ENCODE results near the gene UROC1.

The UROC1 gene

DNA sequence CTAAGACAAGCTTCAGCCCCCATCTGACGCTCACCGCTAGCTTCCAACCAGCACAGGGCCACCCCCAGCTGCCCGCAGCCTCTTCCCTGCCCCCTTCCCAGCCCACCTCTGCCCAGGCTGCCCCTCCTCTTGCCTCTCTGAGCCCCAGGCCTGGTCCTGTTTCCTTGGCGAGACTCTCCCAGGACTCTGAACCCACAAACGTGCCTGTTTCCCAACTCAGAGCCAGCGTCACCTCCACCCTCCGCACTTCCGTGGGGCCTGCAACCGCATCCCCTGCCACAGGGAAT, 76.9 kb downstream of the UROC1 start:
- H4K91ac ChIP-seq (ENCODE audit: low read depth, low read length) = no peak overlapping the region
- H3K4me2 ChIP-seq (ENCODE audit: low read length) = no peak overlapping the region
- H3K4ac ChIP-seq (ENCODE audit: low read depth, low read length) = no peak overlapping the region
- H3K4me3 ChIP-seq (ENCODE audit: low read depth, low read length) = no peak overlapping the region
- no peak overlapping the region for H2AK5ac ChIP-seq (ENCODE audit: low read length)
- H3K9me3 ChIP-seq (ENCODE audit: insufficient read depth, low read depth, low read length) = peaks cover 2% of the 10 kb centered on the region
- H3K36me3 ChIP-seq (ENCODE audit: control insufficient read depth in 1 of 2, insufficient read depth in 2 of 2, low read length in 2 of 2) = peaks cover 5 to 9% of the 10 kb centered on the region in 2 experiments
- no peak overlapping the region for H4K8ac ChIP-seq (ENCODE audit: low read depth, low read length)
- no peak overlapping the region for H3K18ac ChIP-seq (ENCODE audit: low read length)
- no peak overlapping the region for H2BK5ac ChIP-seq (ENCODE audit: low read depth, low read length, poor library complexity)
- no peak overlapping the region for H2BK120ac ChIP-seq (ENCODE audit: insufficient read depth, low read length, poor library complexity)
- no peak for DNase-seq
- no peak overlapping the region for H3K9ac ChIP-seq (ENCODE audit: low read length)
- H2AFZ ChIP-seq (ENCODE audit: insufficient read depth, low read length, poor library complexity) = no peak overlapping the region
- no peak overlapping the region for H3K27ac ChIP-seq (ENCODE audit: low read depth, low read length)
- no peak overlapping the region for H4K12ac ChIP-seq (ENCODE audit: low read depth, low read length)
- H3K14ac ChIP-seq (ENCODE audit: low read length) = no peak overlapping the region
- no CpG with 5 or more reads among the region's 9 CpGs for WGBS (ENCODE audit: extremely low coverage, insufficient coverage, insufficient read length)
- no peaks in the 10 kb centered on the region for H3K4me1 ChIP-seq (ENCODE audit: control insufficient read depth in 1 of 2, insufficient read depth in 2 of 2, low read length in 2 of 2)
- no peaks in the 10 kb centered on the region for H3K79me1 ChIP-seq (ENCODE audit: low read length)
- H3K79me2 ChIP-seq (ENCODE audit: control insufficient read depth, insufficient read depth, low read length, poor library complexity) = no peaks in the 10 kb centered on the region
- H3K23ac ChIP-seq (ENCODE audit: low read length) = no peak overlapping the region
- no peaks in the 10 kb centered on the region for H3K27me3 ChIP-seq (ENCODE audit: insufficient read depth, low read length)
- H2BK12ac ChIP-seq (ENCODE audit: low read length) = no peak overlapping the region

DNA sequence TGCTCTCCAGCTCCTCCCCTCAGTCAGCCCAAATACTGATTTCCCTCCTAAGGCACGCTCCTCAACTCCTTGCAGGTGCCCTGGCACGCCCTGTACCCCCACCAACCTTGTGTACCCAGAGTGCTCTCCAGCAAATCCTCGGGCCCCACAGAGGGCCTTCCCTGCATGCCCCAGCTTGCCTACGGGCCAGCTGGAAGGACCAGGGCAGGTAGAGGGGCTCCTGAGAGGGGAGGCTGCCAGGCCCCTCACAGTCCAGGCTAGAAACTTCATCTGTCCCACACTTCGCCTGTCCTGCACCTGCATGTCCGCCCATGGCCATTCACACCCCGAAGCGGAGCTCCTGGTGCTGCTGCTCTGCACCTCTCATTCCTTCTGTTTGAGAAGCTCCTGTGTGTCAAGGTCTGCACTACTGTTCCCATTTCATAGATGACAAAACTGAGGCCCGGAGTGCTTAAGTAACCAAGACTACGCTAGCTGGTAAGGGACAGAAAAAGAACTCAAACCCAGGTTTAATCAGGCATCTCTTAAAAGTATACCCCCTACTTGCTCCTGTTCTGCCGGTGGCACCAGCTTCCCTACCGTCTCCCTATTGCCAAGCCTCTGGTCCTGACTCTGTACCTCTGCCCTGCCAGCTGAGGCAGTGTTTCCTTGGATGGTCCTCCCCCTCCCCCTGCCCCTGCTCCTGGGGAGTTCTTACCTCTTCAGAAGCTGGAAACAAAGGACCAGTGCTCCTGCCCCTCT, 77.4 kb downstream of the UROC1 start:
- Histone ChIP-seq H2BK120ac (ENCODE audit: insufficient read depth, low read length, poor library complexity) (no peak overlapping the region), H2AFZ (ENCODE audit: insufficient read depth, low read length, poor library complexity) (no peak overlapping the region), H3K9ac (ENCODE audit: low read length) (no peak overlapping the region), H4K8ac (ENCODE audit: low read depth, low read length) (no peak overlapping the region), H3K14ac (ENCODE audit: low read length) (no peak overlapping the region), H2BK5ac (ENCODE audit: low read depth, low read length, poor library complexity) (no peak overlapping the region), H3K36me3 (ENCODE audit: control insufficient read depth in 1 of 2, insufficient read depth in 2 of 2, low read length in 2 of 2) (peaks cover 8 to 9% of the 10 kb centered on the region in 2 experiments), H3K79me2 (ENCODE audit: control insufficient read depth, insufficient read depth, low read length, poor library complexity) (no peaks in the 10 kb centered on the region), H4K91ac (ENCODE audit: low read depth, low read length) (no peak overlapping the region), H3K27me3 (ENCODE audit: insufficient read depth, low read length) (no peaks in the 10 kb centered on the region), H3K4ac (ENCODE audit: low read depth, low read length) (no peak overlapping the region), H3K27ac (ENCODE audit: low read depth, low read length) (no peak overlapping the region), H3K4me1 (ENCODE audit: control insufficient read depth in 1 of 2, insufficient read depth in 2 of 2, low read length in 2 of 2) (no peaks in the 10 kb centered on the region), H2AK5ac (ENCODE audit: low read length) (no peak overlapping the region), H3K4me3 (ENCODE audit: low read depth, low read length) (no peak overlapping the region), H3K9me3 (ENCODE audit: insufficient read depth, low read depth, low read length) (peaks cover 2% of the 10 kb centered on the region), H2BK12ac (ENCODE audit: low read length) (no peak overlapping the region), H3K18ac (ENCODE audit: low read length) (no peak overlapping the region), H3K23ac (ENCODE audit: low read length) (no peak overlapping the region), H4K12ac (ENCODE audit: low read depth, low read length) (no peak overlapping the region), H3K79me1 (ENCODE audit: low read length) (no peaks in the 10 kb centered on the region), H3K4me2 (ENCODE audit: low read length) (no peak overlapping the region)
- DNase-seq = no peak
- WGBS (ENCODE audit: extremely low coverage, insufficient coverage, insufficient read length) = no CpG with 5 or more reads among the region's 12 CpGs

DNA sequence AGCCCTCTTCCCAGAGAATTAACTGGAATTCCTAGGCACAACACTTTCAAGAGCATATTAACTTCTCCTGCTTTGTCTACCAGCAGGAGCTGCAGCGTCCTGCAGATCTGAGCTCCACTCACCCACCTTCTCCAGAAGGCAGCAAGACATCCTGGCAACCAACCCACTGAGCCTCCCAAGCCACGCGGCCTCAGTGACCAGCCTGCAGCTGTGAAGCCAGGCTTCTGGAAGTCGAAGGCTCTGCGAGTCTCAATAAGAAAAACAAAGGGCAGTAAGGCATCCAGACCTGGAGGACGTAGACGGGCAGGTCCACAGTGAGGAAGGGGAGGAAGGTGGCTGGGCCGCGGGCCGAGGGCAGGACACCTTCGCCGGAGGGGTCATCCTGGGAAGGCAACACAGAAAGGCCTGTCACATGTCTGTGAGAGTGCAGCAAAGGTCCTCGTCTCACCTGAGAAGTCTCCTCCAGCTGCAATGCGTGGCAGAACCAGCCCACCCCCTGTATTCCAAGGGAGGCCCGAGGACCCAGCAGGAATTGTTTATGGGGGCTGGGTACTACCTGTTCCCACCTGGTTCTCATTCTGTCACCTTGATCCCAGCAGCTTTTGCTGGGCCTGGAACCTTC, 78.1 kb downstream of the UROC1 start:
- Histone ChIP-seq H3K4ac (ENCODE audit: low read depth, low read length) (no peak overlapping the region), H2AK5ac (ENCODE audit: low read length) (no peak overlapping the region), H3K79me2 (ENCODE audit: control insufficient read depth, insufficient read depth, low read length, poor library complexity) (no peaks in the 10 kb centered on the region), H3K9me3 (ENCODE audit: insufficient read depth, low read depth, low read length) (peaks cover 2% of the 10 kb centered on the region), H2BK12ac (ENCODE audit: low read length) (no peak overlapping the region), H3K4me3 (ENCODE audit: low read depth, low read length) (no peak overlapping the region), H2BK120ac (ENCODE audit: insufficient read depth, low read length, poor library complexity) (no peak overlapping the region), H3K23ac (ENCODE audit: low read length) (no peak overlapping the region), H2AFZ (ENCODE audit: insufficient read depth, low read length, poor library complexity) (no peak overlapping the region), H3K4me1 (ENCODE audit: control insufficient read depth in 1 of 2, insufficient read depth in 2 of 2, low read length in 2 of 2) (no peaks in the 10 kb centered on the region), H3K4me2 (ENCODE audit: low read length) (no peak overlapping the region), H4K12ac (ENCODE audit: low read depth, low read length) (no peak overlapping the region), H2BK5ac (ENCODE audit: low read depth, low read length, poor library complexity) (no peak overlapping the region), H3K9ac (ENCODE audit: low read length) (no peak overlapping the region), H3K14ac (ENCODE audit: low read length) (no peak overlapping the region), H4K91ac (ENCODE audit: low read depth, low read length) (no peak overlapping the region), H3K36me3 (ENCODE audit: control insufficient read depth in 1 of 2, insufficient read depth in 2 of 2, low read length in 2 of 2) (peaks cover 8 to 11% of the 10 kb centered on the region in 2 experiments), H3K18ac (ENCODE audit: low read length) (no peak overlapping the region), H3K27ac (ENCODE audit: low read depth, low read length) (no peak overlapping the region), H4K8ac (ENCODE audit: low read depth, low read length) (no peak overlapping the region), H3K79me1 (ENCODE audit: low read length) (no peaks in the 10 kb centered on the region), H3K27me3 (ENCODE audit: insufficient read depth, low read length) (no peaks in the 10 kb centered on the region)
- no CpG with 5 or more reads among the region's 15 CpGs for WGBS (ENCODE audit: extremely low coverage, insufficient coverage, insufficient read length)
- DNase-seq = no peak

DNA sequence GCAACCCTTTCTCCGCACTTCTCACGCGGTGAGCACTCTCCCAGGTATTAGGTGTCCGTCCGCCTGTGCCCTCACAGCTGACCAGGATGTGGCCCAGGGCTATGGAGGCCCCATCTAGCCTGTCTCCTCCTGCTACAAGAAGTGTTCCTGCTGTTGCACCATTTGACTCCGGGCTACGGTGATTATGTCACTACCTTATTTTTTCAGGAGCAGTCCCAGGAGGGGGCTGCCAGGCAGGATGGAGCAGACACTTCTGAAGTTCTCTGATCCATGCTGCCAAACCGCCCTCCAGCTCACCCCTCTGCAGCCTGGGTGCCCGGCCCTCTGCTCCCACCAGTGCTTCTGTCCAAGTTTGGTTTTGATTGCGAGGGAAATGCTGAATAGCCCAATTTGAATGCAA, 78.8 kb downstream of the UROC1 start:
- H3K9me3 ChIP-seq (ENCODE audit: insufficient read depth, low read depth, low read length) = peaks cover 2% of the 10 kb centered on the region
- no peak overlapping the region for H3K4me2 ChIP-seq (ENCODE audit: low read length)
- no peak overlapping the region for H3K4ac ChIP-seq (ENCODE audit: low read depth, low read length)
- H3K14ac ChIP-seq (ENCODE audit: low read length) = no peak overlapping the region
- peaks cover 8 to 11% of the 10 kb centered on the region in 2 experiments for H3K36me3 ChIP-seq (ENCODE audit: control insufficient read depth in 1 of 2, insufficient read depth in 2 of 2, low read length in 2 of 2)
- H3K79me1 ChIP-seq (ENCODE audit: low read length) = no peaks in the 10 kb centered on the region
- no peaks in the 10 kb centered on the region for H3K79me2 ChIP-seq (ENCODE audit: control insufficient read depth, insufficient read depth, low read length, poor library complexity)
- no peak overlapping the region for H4K12ac ChIP-seq (ENCODE audit: low read depth, low read length)
- H3K27me3 ChIP-seq (ENCODE audit: insufficient read depth, low read length) = no peaks in the 10 kb centered on the region
- H2BK5ac ChIP-seq (ENCODE audit: low read depth, low read length, poor library complexity) = no peak overlapping the region
- H3K23ac ChIP-seq (ENCODE audit: low read length) = no peak overlapping the region
- no peak overlapping the region for H3K9ac ChIP-seq (ENCODE audit: low read length)
- H4K8ac ChIP-seq (ENCODE audit: low read depth, low read length) = no peak overlapping the region
- H3K4me1 ChIP-seq (ENCODE audit: control insufficient read depth in 1 of 2, insufficient read depth in 2 of 2, low read length in 2 of 2) = no peaks in the 10 kb centered on the region
- no peak overlapping the region for H3K18ac ChIP-seq (ENCODE audit: low read length)
- H2AK5ac ChIP-seq (ENCODE audit: low read length) = no peak overlapping the region
- H3K4me3 ChIP-seq (ENCODE audit: low read depth, low read length) = no peak overlapping the region
- DNase-seq = peak; percentile 82 to 93
- H2BK120ac ChIP-seq (ENCODE audit: insufficient read depth, low read length, poor library complexity) = no peak overlapping the region
- no peak overlapping the region for H2AFZ ChIP-seq (ENCODE audit: insufficient read depth, low read length, poor library complexity)
- no CpG with 5 or more reads among the region's 10 CpGs for WGBS (ENCODE audit: extremely low coverage, insufficient coverage, insufficient read length)
- no peak overlapping the region for H2BK12ac ChIP-seq (ENCODE audit: low read length)
- no peak overlapping the region for H4K91ac ChIP-seq (ENCODE audit: low read depth, low read length)
- no peak overlapping the region for H3K27ac ChIP-seq (ENCODE audit: low read depth, low read length)
